Coronary artery (tissue), 2 donors: ENCODE results near the gene SIGLEC7.

Experiments
- DNase-seq: peaks from one replicate; pipeline ENCODE4 v3.0.0-alpha.2; 2017; ENCODE audit warnings: low spot score
- H3K27ac ChIP-seq, 2 donors: fragments of 200-600 bp; sonication (generic); one replicate each; pipeline ENCODE4 v1.5.1; 2016 to 2019
- H3K4me3 ChIP-seq: fragments of 200-600 bp; sonication (generic); 2 replicates; pipeline ENCODE4 v1.5.1; 2016; ENCODE audit warnings: mild to moderate bottlenecking, moderate library complexity
- CTCF ChIP-seq: fragments of 200-600 bp; sonication (generic); IDR thresholded peaks from one replicate; pipeline ENCODE4 v1.5.1; 2019; ENCODE audit warnings: antibody characterized with exemption

SIGLEC7 gene

GRCh38 chr19:51097796-51098195, 44.3 kb upstream of the SIGLEC7 start:
- Histone ChIP-seq H3K4me3 (no peak overlapping the region), H3K27ac (no peak overlapping the region)
- no peak for TF ChIP-seq CTCF
- DNase-seq: no peak

- Histone ChIP-seq H3K4me3 (peak overlapping the region; percentile 25), H3K27ac (no peak overlapping the region)
- TF ChIP-seq CTCF: no peak
- no peak for DNase-seq
Measured at GRCh38 chr19:51098365-51099046, 43.6 kb upstream of the SIGLEC7 start.

- no peak for DNase-seq
- no peak overlapping the region for H3K27ac ChIP-seq
- peak overlapping the region; percentile 25 for H3K4me3 ChIP-seq
- no peak for TF ChIP-seq CTCF
Measured at GRCh38 chr19:51099047-51099382, 43.1 kb upstream of the SIGLEC7 start.

GRCh38 chr19:51100601-51101000, 41.5 kb upstream of the SIGLEC7 start:
- TF ChIP-seq CTCF: no peak
- Histone ChIP-seq H3K27ac (no peak overlapping the region), H3K4me3 (no peak overlapping the region)
- DNase-seq: no peak

GRCh38 chr19:51101171-51101865, 40.8 kb upstream of the SIGLEC7 start:
- no peak overlapping the region for H3K27ac ChIP-seq
- TF ChIP-seq CTCF: no peak
- DNase-seq: no peak
- no peak overlapping the region for H3K4me3 ChIP-seq

GRCh38 chr19:51102991-51103390, 39.1 kb upstream of the SIGLEC7 start:
- Histone ChIP-seq H3K27ac (no peak overlapping the region), H3K4me3 (no peak overlapping the region)
- TF ChIP-seq CTCF: no peak
- no peak for DNase-seq

GRCh38 chr19:51103926-51104341, 38.2 kb upstream of the SIGLEC7 start:
- no peak overlapping the region for H3K4me3 ChIP-seq

More at GRCh38 chr19:51103926-51104341, 38.2 kb upstream of the SIGLEC7 start:
- no peak overlapping the region for H3K27ac ChIP-seq
- no peak for DNase-seq
- no peak for TF ChIP-seq CTCF
